SJCRH30 (cell line): Measurements from ENCODE around the gene DFFB. TPM values are rescaled to one million over a fixed set of nuclear protein-coding genes. Genes with fewer than 3 reads are reported as not detected.

Experiments used
- total RNA-seq: library from RNA; depleted of rRNA; stranded (reverse); fragments of >200 nt; shearing (Covaris generic); gene quantifications from 2 replicates; pipeline ENCODE4 v1.2.3, GENCODE V29; 2014; rRNA removed

DFFB gene
- total RNA-seq, 1 experiment from 2014 or later: 5.6 TPM

Other genes starting within 250 kb of the DFFB start
- 0.08 TPM in 1 of 2 replicates, not detected in the other for gene MEGF6, start 246.0 kb upstream of the DFFB start, total RNA-seq
- 20.0 and 21.1 TPM in 2 replicates for gene TPRG1L, start 232.5 kb upstream of the DFFB start, total RNA-seq
- gene WRAP73, start 207.4 kb upstream of the DFFB start, total RNA-seq: 41.6 and 47.9 TPM in 2 replicates
- gene TP73, start 205.0 kb upstream of the DFFB start, total RNA-seq: 13.1 and 14.9 TPM in 2 replicates
- not detected in 2 replicates for gene CCDC27, start 105.0 kb upstream of the DFFB start, total RNA-seq
- not detected in 2 replicates for gene SMIM1, start 84.7 kb upstream of the DFFB start, total RNA-seq
- gene LRRC47, start 61.0 kb upstream of the DFFB start, total RNA-seq: 48.7 and 51.9 TPM in 2 replicates
- gene CEP104, start 265 bp upstream of the DFFB start, total RNA-seq: 30.5 and 35.1 TPM in 2 replicates
- 55.0 and 59.2 TPM in 2 replicates for gene C1orf174, start 42.8 kb downstream of the DFFB start, total RNA-seq